ENCODE measurements around the gene CAMK2A.

The CAMK2A gene

DNA sequence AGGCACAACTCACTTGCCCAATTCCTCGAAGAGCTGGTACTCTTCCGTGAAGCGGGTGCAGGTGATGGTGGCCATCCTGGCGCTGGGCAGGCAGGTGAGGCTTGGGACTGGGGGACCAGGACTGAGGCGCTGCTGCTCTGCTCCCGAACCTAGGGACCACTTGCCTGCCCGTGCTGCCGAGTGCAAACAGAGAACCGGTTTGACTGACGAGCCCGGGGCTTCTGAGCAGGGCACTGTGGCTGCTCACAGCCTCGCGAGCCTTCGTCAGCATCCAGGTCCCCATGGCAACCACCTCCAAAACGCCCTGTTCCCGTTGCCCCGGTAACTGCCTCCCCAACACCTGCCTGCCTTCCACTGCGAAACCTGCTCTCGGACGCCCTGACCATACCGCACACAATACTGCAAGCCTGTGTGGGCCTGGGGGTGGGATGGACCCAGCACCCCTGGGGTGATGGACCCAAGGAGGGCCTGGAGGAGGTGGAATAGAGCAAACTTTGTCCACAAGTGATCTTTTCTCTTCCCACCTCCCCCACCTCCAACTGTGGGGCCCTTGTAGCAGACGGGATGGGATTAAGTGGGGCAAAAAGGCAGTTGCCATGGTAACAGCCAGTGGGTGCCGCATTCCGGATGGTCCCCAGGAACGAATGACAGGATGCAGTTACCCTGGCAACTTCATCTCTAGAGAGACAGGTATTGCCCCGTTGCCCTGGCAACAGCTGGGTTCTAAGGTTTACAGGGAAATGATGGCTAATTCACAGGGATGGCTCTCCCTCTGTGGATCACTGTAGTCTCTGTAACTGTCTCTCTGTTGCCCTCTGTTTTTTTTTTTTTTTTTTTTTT lies at the start of gene CAMK2A:
CAMK2A (minus strand) TSS at position 223 of the 840 bp plus-strand sequence; CDS start at position 75, 148 bp downstream.
- DNase-seq (ENCODE audit: low spot score), result no peak

DNA sequence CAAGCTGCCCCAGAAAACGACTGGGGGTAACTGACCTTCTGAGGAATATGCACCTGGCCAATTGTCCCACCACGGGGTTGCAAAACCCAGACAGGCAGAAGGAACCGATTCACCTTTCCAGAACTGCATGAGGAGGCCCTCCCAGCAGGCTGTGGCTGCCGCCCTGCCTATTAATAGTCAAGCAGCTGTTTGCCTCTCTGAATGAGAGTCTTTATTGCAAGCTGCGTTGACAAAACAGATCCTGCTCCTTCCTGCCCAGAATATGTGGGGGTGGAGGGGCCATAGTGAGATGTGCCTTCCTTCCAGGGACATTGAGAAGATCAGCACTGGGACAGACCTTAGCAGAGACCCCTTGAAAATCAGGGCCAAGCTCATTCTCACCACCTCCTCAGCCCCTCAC lies 49.6 kb upstream of the CAMK2A start:
- no peak for DNase-seq (ENCODE audit: low spot score)

DNA sequence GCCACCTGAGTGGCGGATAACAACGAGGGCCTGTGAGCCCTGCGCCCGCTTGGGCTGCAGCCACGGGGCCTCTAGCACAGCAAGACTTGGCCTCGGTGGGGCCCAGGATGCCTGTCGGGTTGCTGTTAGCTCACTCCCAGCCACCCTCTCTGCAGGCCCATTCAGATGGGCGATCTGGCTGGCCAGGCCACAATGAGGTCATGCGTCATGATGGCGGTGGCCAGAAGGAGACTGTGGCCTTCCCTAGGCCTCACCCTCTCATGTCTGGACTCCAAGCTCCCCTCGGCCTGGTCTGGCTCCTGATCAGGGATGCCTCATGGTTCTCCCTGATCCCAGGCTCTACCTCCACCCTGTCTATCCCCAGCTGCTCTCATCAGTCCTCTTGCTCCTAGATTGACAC lies 49.0 kb upstream of the CAMK2A start:
- DNase-seq (ENCODE audit: low spot score), result no peak

DNA sequence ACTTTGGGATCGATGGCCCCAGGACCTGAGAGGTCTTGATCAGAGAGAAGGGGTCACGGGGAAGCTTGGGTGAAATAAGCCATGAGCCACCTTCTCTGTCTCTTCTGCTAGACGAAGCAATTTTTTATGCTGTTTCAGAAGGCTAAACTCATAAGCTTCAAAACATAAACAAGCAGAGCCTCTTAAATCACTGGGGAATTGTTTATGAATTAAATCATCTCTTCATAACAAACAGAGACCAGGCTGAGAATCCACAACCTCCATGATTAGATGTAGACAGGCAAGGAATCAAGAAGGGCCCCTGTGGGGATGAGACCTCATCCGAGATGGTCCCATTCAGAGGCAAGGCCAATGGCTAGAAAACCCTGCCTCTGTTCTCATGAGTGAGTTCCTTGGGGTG lies 46.2 kb upstream of the CAMK2A start:
- DNase-seq (ENCODE audit: low spot score), result no peak

DNA sequence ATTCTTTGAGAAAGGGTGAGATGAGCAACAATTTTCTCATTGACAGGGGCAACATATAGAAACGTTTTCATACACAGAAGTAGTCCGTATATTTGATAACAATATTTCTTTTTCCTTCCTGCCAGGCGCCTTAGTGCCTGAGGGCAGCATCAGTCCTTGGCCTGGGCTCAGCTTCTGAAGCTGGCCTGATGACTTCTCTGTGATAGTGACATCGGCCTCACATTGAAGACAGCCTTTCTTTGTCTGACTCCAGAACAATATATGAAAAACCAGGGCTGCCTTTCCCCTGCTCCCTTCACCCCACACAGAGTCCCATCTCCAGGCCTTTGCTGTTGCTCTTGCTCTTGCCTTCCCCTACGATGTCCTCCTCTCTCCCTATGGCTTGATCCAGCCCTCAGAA lies 43.8 kb upstream of the CAMK2A start:
- DNase-seq (ENCODE audit: low spot score), result no peak

DNA sequence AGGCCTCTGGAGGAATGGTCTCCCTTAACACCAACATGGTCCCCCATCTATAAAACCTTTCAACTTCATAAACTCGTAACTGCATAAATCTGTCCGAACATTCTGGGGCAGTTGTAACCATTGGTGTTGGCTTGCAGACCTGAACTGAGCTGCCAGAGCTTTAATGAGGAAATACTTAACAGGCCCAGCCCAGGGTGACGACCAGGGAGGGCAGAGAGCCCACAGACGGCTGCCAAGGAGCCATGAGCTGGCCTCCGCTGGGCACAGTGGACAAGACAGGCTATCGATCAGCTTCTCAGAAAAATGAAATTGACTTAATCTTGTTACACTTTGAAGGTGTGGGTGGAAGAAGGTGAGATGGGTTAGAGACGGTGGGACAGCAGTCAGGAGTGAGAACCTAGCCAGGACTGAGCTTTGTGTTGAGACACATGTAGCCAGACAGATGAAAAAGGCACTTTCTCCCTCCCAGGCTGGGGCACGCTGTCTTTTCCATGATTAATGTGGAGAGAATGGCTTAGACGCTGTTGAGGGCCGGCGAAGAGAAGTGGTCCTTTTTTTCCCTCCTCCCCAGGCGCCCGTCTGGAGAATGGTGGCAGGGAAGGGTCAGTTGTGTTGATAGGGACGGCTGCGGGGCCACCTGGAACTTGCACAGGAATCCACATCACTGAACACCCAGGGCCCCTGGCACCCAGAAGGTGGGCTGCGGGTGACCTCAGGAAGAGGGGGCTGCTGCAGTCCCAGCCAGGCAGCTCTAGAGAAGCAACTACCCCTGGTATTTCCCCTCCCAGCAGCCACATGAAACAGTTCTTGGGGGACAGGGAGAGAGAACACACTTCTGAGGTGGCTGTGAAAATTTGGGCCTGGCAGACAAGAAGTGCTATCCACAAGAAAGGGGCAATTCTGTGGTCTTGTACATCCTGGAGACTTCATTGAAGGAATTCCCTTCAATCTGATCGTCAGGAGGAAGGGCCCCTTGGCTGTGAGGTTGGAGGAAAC lies 40.6 kb upstream of the CAMK2A start:
- no peak for DNase-seq (ENCODE audit: low spot score)

DNA sequence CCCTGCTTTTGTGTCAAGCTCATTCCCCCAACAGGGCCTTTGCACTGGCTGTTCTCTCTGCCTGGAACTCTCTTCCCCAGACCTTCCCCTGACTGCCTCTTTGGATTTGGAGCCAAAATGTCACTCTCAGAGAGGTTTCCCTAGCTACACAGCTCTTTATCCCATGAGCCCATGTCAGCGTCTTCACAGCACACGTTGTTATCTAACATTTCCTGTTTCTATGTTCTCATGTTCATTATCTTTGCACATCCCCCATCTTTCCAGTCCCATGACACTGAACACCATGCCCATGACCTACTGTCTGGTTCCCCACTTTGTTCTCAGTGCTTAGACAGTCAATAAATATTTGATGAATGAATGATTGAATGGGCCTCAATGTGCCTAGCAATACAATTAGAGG lies 39.5 kb upstream of the CAMK2A start:
- DNase-seq (ENCODE audit: low spot score), result no peak

DNA sequence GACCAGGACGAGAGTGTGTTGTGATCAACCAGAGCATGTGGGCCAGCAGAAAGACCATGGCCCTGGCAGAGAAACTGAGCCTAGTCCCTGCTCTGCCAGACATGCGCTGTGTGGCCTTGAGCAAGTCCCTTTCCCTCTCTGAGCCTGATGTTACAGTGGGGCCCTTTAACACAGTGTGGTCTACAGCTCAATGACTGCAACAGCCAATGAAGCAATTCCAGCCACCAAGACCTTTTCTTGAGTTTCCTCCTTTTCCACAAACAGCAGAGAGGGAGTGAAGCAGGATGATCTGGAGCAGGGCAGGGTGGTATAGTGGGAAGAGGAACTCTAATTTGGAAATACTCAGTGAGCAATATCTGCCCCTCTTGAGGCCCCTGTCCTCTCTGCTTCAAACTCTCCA lies 38.9 kb upstream of the CAMK2A start:
- DNase-seq (ENCODE audit: low spot score), result no peak

DNA sequence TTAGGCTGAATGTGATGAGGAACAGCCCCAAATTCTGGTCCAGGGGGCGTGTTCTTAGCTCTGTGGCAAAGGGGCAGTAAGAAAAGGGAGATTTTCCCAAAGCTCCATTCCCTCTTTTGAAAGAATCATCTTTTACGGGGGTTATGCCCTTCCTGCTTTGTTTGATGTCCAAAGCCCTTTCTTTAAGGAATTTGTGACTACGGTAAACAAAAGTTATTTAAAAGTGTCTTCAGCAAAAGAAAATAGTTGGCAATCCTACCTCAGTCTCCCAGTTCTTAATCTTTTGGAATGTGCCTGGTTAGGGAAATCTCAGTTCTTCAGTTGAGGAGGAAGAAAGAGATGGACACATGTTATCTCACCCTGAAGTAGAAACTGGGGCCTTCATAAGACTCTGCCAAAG lies 37.6 kb upstream of the CAMK2A start:
- no peak for DNase-seq (ENCODE audit: low spot score)

DNA sequence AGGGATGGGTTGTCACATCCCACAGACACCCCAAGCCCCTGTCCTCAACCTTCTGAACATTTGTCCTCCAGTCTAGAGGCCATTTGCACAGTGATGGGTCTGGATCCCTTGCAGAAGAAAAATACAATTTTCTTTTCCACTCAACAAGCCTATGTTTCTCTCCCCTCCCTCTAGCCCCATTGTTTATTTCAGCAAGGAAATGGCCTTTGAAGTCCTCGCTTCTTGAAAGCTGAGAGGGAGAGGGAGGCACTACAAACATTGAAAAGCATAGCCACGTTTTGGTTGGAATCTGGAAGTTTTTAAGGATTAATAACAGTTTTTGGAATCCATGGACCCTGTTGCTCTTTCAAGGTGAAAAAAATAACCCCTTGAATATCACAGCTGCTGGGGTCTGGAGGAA lies 37.1 kb upstream of the CAMK2A start:
- no peak for DNase-seq (ENCODE audit: low spot score)

DNA sequence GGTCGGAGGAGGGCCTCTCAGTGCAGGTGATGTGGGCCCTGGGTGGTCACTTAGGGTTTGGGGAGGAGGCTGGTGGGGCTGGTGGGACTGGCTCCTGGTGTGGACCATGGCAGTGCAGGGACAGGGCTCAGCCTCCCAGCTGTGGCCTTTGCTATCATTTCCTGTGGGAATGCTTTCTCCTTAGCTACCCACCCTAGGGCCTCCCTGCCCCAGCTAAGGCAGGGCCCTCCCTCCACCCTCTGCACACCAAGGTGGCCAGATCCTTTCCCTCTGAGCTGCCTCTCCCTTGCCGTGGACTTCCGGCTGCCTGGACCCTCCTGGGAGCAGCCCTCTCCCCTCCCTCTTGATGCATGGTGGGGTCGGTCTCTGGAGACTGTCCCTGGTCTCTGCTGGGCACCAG lies 35.9 kb upstream of the CAMK2A start:
- no peak for DNase-seq (ENCODE audit: low spot score)

DNA sequence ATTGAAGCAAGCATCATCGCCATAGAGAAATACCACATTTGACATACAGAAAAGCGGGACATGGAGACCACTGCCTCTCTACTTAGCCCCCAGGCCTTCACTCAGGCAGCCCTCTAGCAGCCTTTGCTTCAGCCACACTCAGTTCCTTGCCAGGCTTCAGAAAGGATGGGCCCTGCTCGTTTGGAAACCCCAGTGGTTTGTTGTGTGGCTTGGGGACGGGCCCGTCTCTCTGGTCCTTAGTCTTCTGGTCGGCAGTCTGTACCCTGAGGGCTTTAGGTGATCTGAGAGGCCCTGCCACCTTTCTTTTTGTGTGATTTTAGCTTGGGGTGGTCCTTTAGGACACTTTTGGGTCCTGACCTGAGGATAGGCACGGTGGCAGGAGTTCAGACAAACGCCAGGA lies 34.2 kb upstream of the CAMK2A start:
- DNase-seq (ENCODE audit: low spot score), result no peak

DNA sequence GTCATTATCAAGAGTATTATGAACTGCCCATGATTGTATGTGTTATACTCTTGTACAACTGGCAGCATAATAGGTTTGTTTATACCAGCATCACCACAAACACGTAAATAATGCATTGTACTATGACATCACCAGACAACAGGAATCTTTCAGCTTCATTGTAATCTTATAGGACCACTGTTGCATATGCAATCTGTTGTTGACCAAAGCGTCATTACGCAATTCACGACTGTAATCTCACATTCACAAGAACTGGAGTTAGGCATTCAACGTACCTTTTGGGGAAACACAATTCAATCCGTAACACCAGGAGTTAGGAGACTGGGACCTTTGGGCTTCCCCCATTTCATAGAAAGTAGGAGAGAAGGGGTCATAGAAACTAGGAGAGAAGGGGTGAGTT lies 33.5 kb upstream of the CAMK2A start:
- no peak for DNase-seq (ENCODE audit: low spot score)

DNA sequence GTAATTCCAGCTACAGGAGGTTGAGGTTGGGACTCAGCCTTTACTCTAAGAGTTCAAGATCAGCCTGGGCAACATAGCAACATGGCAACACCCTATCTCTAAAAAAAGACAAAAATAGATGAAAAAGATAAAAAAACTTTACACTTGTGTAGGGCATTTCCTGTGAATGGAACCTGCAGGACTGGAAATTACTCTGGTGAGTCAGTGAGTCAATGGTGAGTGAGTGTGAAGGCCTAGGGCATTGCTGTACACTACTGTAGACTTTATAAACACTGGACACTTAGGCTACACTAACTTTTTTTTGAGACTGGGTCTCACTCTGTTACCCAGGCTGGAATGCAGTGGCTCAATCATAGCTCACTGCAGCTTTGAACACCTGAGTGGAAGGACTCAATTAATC lies 32.6 kb upstream of the CAMK2A start:
- no peak for DNase-seq (ENCODE audit: low spot score)

DNA sequence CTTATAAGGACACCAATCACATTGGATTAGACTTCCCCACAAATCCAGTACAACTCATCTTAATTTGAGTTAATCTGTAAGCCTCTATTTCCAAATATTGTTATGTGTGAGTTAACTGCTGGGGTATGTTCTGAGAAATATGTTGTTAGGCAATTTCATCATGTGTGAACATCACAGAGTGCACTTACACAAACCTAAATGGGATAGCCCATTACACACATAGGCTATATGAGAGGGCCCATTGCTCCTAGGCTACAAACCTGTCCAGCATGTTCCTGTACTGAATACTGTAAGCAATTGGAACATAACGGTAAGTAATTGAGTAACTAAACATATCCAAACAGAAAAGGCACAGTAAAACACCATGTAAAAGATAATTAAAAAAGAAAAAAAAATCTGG lies 32.2 kb upstream of the CAMK2A start:
- no peak for DNase-seq (ENCODE audit: low spot score)

DNA sequence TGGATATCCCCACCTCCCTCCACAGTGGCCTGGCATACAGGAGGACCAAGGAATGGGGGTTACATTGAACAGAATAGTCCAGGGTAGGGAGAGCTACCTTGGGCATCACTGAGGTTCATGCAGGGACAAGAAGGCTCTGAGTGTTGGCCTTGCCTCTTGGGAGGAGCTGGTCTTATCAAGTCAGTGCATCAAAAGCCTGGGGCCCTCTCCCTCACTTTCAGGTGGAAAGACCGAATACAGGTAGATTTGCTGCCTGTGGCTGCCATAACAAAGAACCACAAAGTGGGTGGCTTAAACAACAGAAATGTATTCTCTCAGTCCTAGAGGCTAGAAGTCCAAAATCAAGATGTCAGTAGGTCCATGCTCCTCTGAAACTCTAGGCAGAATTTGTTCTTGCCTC lies 31.6 kb upstream of the CAMK2A start:
- DNase-seq (ENCODE audit: low spot score), result no peak

DNA sequence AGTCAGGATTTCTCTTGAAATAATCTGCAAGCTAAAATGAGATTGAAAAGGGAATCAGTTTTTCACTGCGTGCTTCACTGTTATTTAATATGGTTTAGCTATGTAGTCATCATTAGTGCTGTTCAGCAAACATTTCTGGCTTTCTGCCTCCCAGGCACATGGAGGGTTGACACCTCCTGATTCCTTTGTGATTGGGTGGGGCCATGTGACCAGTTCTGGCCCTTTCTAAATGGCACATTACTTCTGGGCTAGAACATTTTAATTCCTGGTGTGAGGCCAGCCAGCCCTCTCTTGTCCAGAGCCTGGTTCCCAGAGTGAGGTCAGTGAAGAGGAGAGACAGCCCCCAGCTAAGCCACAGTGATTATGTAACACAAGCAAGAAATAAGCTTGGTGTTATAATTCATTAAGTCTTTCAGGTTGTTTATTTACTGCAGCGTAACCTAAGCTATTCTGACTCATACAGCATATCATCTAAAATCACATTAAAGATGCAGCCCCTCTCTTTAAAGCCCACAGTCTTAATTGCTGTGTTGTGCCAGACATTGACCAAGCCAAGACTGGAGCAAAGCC lies 30.6 kb upstream of the CAMK2A start:
- no peak for DNase-seq (ENCODE audit: low spot score)

DNA sequence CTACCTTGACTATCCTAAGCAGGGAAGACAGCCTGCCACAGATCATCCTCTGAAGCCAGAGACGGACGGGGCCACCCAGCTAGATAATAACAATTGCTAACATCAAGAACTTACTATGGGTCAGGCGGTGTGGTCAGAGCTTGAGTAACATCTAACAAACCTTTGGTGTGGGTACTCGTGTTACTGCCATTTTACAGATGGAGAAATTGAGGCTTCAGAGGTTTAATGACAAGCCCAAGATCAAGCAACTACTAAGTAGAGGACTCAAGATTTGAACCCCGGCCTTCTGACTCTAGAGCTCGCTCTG lies 29.9 kb upstream of the CAMK2A start:
- DNase-seq (ENCODE audit: low spot score), result no peak

DNA sequence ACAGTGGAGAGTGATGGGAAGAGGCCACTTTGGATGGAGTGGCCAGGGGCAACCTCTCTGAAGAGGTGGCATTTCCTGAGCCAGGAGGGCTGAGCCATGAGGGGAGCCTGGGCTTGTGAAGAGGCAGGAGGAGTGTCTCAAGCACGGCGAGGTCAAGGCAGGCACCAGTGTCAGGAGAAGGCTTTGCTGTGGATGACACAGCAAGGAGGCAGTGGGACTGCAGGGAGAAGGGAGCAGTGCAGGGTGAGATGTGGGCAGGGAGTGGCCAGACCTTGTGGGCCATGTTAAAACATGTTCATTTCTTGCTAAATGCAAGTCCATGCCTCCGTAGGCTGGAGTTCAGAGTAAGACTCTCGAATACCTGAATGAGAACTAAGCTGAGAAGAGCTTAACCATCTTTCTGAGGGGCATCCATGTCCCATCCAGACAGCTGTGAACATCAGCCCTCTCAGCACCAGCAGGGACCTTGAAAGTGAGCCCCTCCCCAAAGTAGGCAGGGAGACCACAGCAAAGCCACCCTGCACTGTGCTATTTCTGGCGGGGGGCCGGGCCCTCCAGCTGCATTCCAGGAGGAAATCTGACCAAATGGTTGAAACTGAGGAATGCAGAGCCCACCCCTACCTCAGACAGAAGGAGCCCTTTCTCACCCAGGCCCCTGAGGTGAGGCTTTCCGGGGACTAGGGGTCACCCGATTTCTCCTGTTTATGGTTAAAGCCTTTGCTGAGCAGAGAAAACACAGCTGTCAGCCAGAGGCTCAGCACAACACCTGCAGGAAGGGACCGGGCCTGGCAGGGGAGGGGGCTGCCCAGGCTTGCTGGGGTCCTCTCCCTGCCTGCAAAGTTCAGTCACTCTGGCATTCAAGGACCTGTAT lies 29.3 kb upstream of the CAMK2A start:
- no peak for DNase-seq (ENCODE audit: low spot score)

DNA sequence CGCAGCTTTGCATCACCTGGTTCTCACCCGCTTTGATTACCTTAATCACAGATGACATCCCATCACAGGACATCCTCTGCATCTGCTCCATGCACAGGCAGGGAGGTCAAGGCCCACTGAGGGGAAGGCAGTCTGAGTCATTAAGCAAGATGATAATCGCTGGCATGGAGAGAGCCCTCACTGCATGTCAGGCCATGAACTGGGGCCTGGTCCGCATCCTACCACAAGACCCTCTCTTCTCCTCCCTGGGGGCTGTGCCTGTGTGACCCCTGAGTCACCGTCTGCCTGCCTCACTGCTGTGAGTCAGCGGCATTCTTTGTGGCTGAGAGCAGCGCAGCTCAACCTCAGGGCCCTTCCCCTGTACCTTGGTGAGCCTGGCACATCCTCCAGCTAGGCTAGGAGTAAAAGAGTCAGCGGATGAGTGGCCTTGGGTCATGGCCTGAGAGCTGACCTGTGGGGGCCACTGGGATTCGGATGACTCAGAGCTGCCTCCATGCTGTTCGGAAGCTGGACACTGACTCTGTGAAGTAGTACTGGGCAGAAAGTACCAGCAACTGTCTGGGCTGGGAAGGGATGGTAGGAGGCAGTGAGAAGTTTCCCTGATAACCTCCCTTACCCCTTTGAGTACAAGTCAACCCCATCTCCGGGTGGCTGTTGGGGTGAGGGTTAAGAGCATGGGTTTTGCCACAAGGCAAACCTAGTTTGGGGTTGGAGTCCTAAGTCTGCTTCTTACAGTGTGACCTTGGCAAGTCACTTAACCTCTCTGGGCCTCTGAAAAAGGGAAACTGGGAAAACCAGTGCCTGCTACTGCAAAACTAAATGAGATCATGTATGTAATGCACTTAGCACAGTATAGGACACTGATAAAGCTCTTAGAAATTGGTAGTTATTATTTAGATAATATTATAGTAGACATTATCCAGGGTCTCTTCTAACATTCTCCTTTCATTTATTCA lies 27.8 kb upstream of the CAMK2A start:
- no peak for DNase-seq (ENCODE audit: low spot score)

DNA sequence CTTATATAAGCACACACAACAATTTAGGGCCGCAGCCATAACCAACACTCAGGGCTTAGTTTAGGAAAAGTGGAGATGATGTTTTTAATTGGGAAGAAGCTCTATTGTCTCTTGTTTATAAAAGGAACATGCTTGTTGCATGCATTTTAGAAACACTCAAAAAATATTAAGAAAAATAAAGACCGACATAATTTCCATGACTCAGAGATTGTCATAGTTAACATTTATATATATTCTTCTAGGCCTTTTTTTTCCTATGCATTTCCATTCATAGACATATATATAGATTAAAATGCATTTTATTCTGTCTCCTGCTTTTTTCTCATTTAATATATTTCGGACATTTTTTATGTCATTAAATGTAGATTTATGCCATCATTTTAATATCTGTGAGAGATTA lies 26.7 kb upstream of the CAMK2A start:
- no peak for DNase-seq (ENCODE audit: low spot score)

All from HuH-7.5 (cell line).